Transverse colon (tissue), 4 donors: ENCODE measurements around the gene C4orf36. TPM values are rescaled to one million over a fixed set of nuclear protein-coding genes. Genes with fewer than 3 reads are reported as not detected.

Experiments used
- DNase-seq: peaks from one replicate; pipeline ENCODE4 v3.0.0-alpha.2; 2019
- H3K27ac ChIP-seq, 4 donors: fragments of 200-600 bp; sonication (generic); 2 replicates each; pipeline ENCODE4 v1.5.1; 2016 to 2018; ENCODE audit warnings: inconsistent platforms in 4 of 4
- H3K27me3 ChIP-seq: fragments of 200-600 bp; sonication (generic); 2 replicates; pipeline ENCODE4 v1.5.1; 2017; ENCODE audit warnings: inconsistent platforms
- H3K36me3 ChIP-seq, 4 donors: fragments of 200-600 bp; sonication (generic); 2 replicates each; pipeline ENCODE4 v1.5.1; 2017 to 2019; ENCODE audit warnings: inconsistent platforms in 4 of 4
- H3K4me1 ChIP-seq, 4 donors: fragments of 200-600 bp; sonication (generic); 2 replicates each; pipeline ENCODE4 v1.5.1; 2017 to 2020; ENCODE audit warnings: inconsistent platforms in 4 of 4
- H3K4me3 ChIP-seq, 4 donors: fragments of 200-600 bp; sonication (generic); 1 replicate in 1 of 4; 2 replicates in 3 of 4; pipeline versions ENCODE4 v1.5.1 to v1.6.1; 2017 to 2019; ENCODE audit warnings: inconsistent platforms in 4 of 4
- H3K9me3 ChIP-seq, 2 donors: fragments of 200-600 bp; sonication (generic); 2 replicates each; pipeline ENCODE4 v1.5.1; 2017 to 2019; ENCODE audit warnings: inconsistent platforms in 2 of 2
- CTCF ChIP-seq, 5 experiments: fragments of 200-600 bp in 3 of 5; fragments of 450-650 bp in 2 of 5; sonication (generic) in 3 of 5; IDR thresholded peaks; 1 replicate in 2 of 5; 2 replicates in 3 of 5; pipeline ENCODE4 v1.5.1; 2016 to 2017; ENCODE audit warnings: antibody characterized with exemption in 5 of 5, inconsistent platforms in 3 of 5, mild to moderate bottlenecking in 2 of 5, moderate library complexity in 1 of 5
- EP300 ChIP-seq: sonication (generic); formaldehyde crosslinking; IDR thresholded peaks from one replicate; pipeline ENCODE4 v1.6.1; 2017; ENCODE audit warnings: antibody characterized with exemption, low read depth
- POLR2A ChIP-seq: fragments of 450-650 bp; IDR thresholded peaks from one replicate; pipeline ENCODE4 v1.6.1; 2016; ENCODE audit warnings: antibody characterized with exemption, mild to moderate bottlenecking, moderate library complexity
- POLR2AphosphoS5 ChIP-seq, 3 donors: sonication (generic); formaldehyde crosslinking; IDR thresholded peaks; one replicate each; pipeline ENCODE4 v1.6.1; 2016; ENCODE audit warnings: antibody characterized with exemption in 3 of 3
- WGBS, 2 donors: methylation state at CpG; one replicate each; pipeline ENCODE4 v1.1.5; 2018; ENCODE audit warnings: low coverage in 1 of 2; 5-methylcytosine and 5-hydroxymethylcytosine counted together
- in situ Hi-C, 4 donors: fragments of 200-750 bp; cut with MboI; loops; one replicate each; pipeline versions ENCODE4 v1.15.0 to v1.15.1; 2017; ENCODE audit warnings: low sequenced_read_pairs in 3 of 4, low pct_ligation_motif_present in 1 of 4, low pct_unique_long_range_greater_than_20kb in 1 of 4
- intact Hi-C: fragments of 100-400 bp; cut with DNase I; formaldehyde crosslinking; loops from one replicate; pipeline ENCODE4 v1.15.1; 2023; ENCODE audit warnings: low total_unique reads
- total RNA-seq, 4 donors: library from RNA; depleted of rRNA; stranded (reverse); fragments of >200 nt; gene quantifications; one replicate each; pipeline ENCODE4 v1.1.0, GENCODE V29; 2016

C4orf36 gene
- total RNA-seq, 4 donors from 2014 or later, result 0.27 to 0.32 TPM; not detected in 2

- in situ Hi-C loops (loop anchor here (5.0 to 10.0 kb wide), 2 partner anchors 402 to 404 kb away; no protein-coding TSS in a partner anchor), intact Hi-C loops (loop anchor here (5.0 kb wide), 1 partner anchor 399 kb away; no protein-coding TSS in a partner anchor)
- no peak overlapping the region for H3K27ac ChIP-seq
- 66 to 69% methylated on average over 2 to 4 of the region's 4 CpGs for WGBS, 2 donors
- peaks cover 3 to 8% (median 4%) of the 10 kb centered on the region in 4 donors for H3K4me1 ChIP-seq
- DNase-seq, result no peak
- no peak overlapping the region for H3K4me3 ChIP-seq
- H3K27me3 ChIP-seq, result no peaks in the 10 kb centered on the region
- no peaks in the 10 kb centered on the region for H3K9me3 ChIP-seq
- TF ChIP-seq POLR2A (no peak), CTCF (IDR thresholded peaks at IDR 0.05) (no peak), POLR2AphosphoS5 (IDR thresholded peaks at IDR 0.05) (no peak), EP300 (no peak)
- no peaks in the 10 kb centered on the region for H3K36me3 ChIP-seq
Observed at GRCh38 chr4:86896596-86896995, 4.4 kb upstream of the C4orf36 start.

- DNase-seq, result no peak
- Histone ChIP-seq H3K9me3 (no peaks in the 10 kb centered on the region), H3K27ac (no peak overlapping the region), H3K4me1 (peaks cover 3 to 15% (median 5%) of the 10 kb centered on the region in 4 donors), H3K36me3 (no peaks in the 10 kb centered on the region), H3K4me3 (no peak overlapping the region), H3K27me3 (no peaks in the 10 kb centered on the region)
- WGBS, 2 donors, result 75 to 76% methylated on average over 6 of the region's 6 CpGs
- intact Hi-C loops, result loop anchor here (5.0 kb wide), 1 partner anchor 399 kb away; no protein-coding TSS in a partner anchor
- no peak for TF ChIP-seq POLR2AphosphoS5 (IDR thresholded peaks at IDR 0.05)
- no peak for TF ChIP-seq POLR2A
- no peak for TF ChIP-seq EP300
- TF ChIP-seq CTCF (IDR thresholded peaks at IDR 0.05), result peak; percentile 60 to 80 (median 72)
- in situ Hi-C loops, result loop anchor here (5.0 to 10.0 kb wide), 2 partner anchors 401 to 404 kb away; no protein-coding TSS in a partner anchor
Observed at GRCh38 chr4:86895692-86896488, 3.7 kb upstream of the C4orf36 start.

GRCh38 chr4:86894455-86894854 is 2.2 kb upstream of the C4orf36 start:
- in situ Hi-C loops (loop anchor here in 2 of 4 donors (10.0 kb wide), 1 partner anchor 400 kb away; no protein-coding TSS in a partner anchor), intact Hi-C loops (no loop called here)
- Histone ChIP-seq H3K4me3 (no peak overlapping the region), H3K4me1 (peaks cover 3 to 17% (median 5%) of the 10 kb centered on the region in 4 donors), H3K9me3 (no peaks in the 10 kb centered on the region), H3K27ac (no peak overlapping the region), H3K36me3 (no peaks in the 10 kb centered on the region), H3K27me3 (no peaks in the 10 kb centered on the region)
- TF ChIP-seq CTCF (IDR thresholded peaks at IDR 0.05), result no peak
- no peak for TF ChIP-seq POLR2AphosphoS5 (IDR thresholded peaks at IDR 0.05)
- no peak for TF ChIP-seq EP300
- TF ChIP-seq POLR2A, result no peak
- no peak for DNase-seq

DNA sequence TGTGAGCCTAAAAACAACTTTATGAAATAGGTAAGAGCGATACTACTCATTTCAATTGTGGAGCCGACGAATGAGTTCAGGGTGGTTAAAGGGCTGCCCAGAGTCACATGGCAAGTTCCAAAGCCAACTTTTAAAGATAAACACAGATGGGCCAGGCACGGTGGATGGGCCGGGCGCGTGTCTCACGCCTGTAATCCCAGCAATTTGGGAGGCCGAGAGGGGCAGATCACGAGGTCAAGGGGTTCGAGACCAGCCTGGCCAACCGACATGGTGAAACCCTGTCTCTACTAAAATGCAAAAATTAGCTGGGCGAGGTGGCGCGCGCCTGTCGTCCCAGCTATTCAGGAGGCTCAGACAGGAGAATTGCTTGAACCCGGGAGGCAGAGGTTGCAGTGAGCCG is 914 bp upstream of the C4orf36 start:
- no peaks in the 10 kb centered on the region for H3K36me3 ChIP-seq
- no peak for DNase-seq
- H3K4me3 ChIP-seq, result no peak overlapping the region
- no peak for TF ChIP-seq POLR2A
- TF ChIP-seq EP300, result no peak
- TF ChIP-seq CTCF (IDR thresholded peaks at IDR 0.05), result no peak
- TF ChIP-seq POLR2AphosphoS5 (IDR thresholded peaks at IDR 0.05), result no peak
- H3K27ac ChIP-seq, result no peak overlapping the region
- in situ Hi-C loops, result loop anchor here in 2 of 4 donors (10.0 kb wide), 1 partner anchor 398 kb away; no protein-coding TSS in a partner anchor
- H3K27me3 ChIP-seq, result no peaks in the 10 kb centered on the region
- no peaks in the 10 kb centered on the region for H3K9me3 ChIP-seq
- intact Hi-C loops, result no loop called here
- H3K4me1 ChIP-seq, result peaks cover 3 to 17% (median 5%) of the 10 kb centered on the region in 4 donors
- WGBS, 2 donors, result 85 to 97% methylated on average over 10 to 19 of the region's 19 CpGs
